Measurements from ENCODE around the gene PTPN14.

DNA sequence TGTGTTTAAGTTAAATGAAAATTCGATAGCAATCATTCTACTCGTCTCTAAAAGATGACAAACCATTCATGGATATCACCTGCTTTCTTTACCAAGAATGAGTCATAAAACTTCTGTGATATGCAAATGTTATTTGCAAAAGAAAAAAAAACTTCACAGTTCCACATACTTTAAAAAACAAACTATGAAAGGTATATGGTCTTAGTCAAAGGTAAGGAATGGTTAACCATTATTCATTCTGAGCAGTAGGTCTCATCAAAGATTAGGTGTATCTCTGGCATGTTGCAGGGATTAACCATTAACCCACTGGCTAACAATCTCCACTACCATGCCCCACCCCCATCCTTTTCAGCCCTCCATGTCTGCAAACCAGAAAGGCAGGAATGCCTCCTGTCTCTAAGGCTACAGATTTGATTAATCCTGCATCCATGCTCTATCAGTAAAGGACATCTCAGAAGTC lies 44.4 kb downstream of the PTPN14 start:
- TF ChIP-seq, protein P1, sequence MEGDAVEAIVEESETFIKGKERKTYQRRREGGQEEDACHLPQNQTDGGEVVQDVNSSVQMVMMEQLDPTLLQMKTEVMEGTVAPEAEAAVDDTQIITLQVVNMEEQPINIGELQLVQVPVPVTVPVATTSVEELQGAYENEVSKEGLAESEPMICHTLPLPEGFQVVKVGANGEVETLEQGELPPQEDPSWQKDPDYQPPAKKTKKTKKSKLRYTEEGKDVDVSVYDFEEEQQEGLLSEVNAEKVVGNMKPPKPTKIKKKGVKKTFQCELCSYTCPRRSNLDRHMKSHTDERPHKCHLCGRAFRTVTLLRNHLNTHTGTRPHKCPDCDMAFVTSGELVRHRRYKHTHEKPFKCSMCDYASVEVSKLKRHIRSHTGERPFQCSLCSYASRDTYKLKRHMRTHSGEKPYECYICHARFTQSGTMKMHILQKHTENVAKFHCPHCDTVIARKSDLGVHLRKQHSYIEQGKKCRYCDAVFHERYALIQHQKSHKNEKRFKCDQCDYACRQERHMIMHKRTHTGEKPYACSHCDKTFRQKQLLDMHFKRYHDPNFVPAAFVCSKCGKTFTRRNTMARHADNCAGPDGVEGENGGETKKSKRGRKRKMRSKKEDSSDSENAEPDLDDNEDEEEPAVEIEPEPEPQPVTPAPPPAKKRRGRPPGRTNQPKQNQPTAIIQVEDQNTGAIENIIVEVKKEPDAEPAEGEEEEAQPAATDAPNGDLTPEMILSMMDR (IDR thresholded peaks at IDR 0.05; ENCODE audit: low read depth, low read length): no peak
- TF ChIP-seq EZH2phosphoT487 (IDR thresholded peaks at IDR 0.05; ENCODE audit: low read depth): no peak
